Measurements from ENCODE around the gene NEDD4L. TPM values are rescaled to one million over a fixed set of nuclear protein-coding genes. Genes with fewer than 3 reads are reported as not detected.

The NEDD4L gene
- total RNA-seq, 2 experiments from 2014 or later: 3.2 to 3.3 TPM

GRCh38 chr18:58344861-58345463 lies 300.9 kb downstream of the NEDD4L start:
- Histone ChIP-seq H3K79me2 (ENCODE audit: insufficient read depth, low read depth, low read length) (no peaks in the 10 kb centered on the region), H3K9me2 (ENCODE audit: insufficient read depth, low read length) (no peaks in the 10 kb centered on the region), H4K20me1 (ENCODE audit: insufficient read depth, low read length) (no peaks in the 10 kb centered on the region), H3K27ac (ENCODE audit: low read depth, low read length, poor library complexity, severe bottlenecking) (no peak overlapping the region), H3K4me2 (ENCODE audit: low read length) (no peak overlapping the region), H3K9me3 (ENCODE audit: low read length) (no peaks in the 10 kb centered on the region), H3K4me1 (ENCODE audit: insufficient read depth, low read length, poor library complexity, severe bottlenecking) (no peaks in the 10 kb centered on the region), H3K36me3 (ENCODE audit: insufficient read depth, low read length) (no peaks in the 10 kb centered on the region), H3K4me3 (ENCODE audit: low read depth, low read length, poor library complexity, severe bottlenecking) (no peak overlapping the region), H2AFZ (ENCODE audit: low read length) (no peak overlapping the region)
- no peak for TF ChIP-seq CTCF (conservative IDR thresholded peaks at IDR 0.05; ENCODE audit: low read length)
- TF ChIP-seq EZH2phosphoT487 (IDR thresholded peaks at IDR 0.05; ENCODE audit: borderline replicate concordance, low read depth, low read length): no peak
- ChIA-PET CTCF (ENCODE audit: unreplicated experiment) (no interaction called here), POLR2A (interaction anchor here (0.6 kb wide), 1 partner anchor 17 kb away, joined by 3 read pairs; no protein-coding TSS in a partner anchor)
- intact Hi-C loops (cut with micrococcal nuclease; ENCODE audit: unreplicated experiment): no loop called here
- BruUV-seq (replicated peaks): no TSS peak
- no peak for DNase-seq (ENCODE audit: low spot score)

- POLR2A ChIA-PET: no interaction called here
- no peak for DNase-seq (ENCODE audit: low spot score)
- CTCF ChIA-PET (ENCODE audit: unreplicated experiment): no interaction called here
- intact Hi-C loops (cut with micrococcal nuclease; ENCODE audit: unreplicated experiment): no loop called here
- Histone ChIP-seq H2AFZ (ENCODE audit: low read length) (no peak overlapping the region), H3K36me3 (ENCODE audit: insufficient read depth, low read length) (no peaks in the 10 kb centered on the region), H3K9me2 (ENCODE audit: insufficient read depth, low read length) (no peaks in the 10 kb centered on the region), H3K9me3 (ENCODE audit: low read length) (no peaks in the 10 kb centered on the region), H4K20me1 (ENCODE audit: insufficient read depth, low read length) (no peaks in the 10 kb centered on the region), H3K4me3 (ENCODE audit: low read depth, low read length, poor library complexity, severe bottlenecking) (no peak overlapping the region), H3K4me2 (ENCODE audit: low read length) (no peak overlapping the region), H3K4me1 (ENCODE audit: insufficient read depth, low read length, poor library complexity, severe bottlenecking) (no peaks in the 10 kb centered on the region), H3K79me2 (ENCODE audit: insufficient read depth, low read depth, low read length) (no peaks in the 10 kb centered on the region), H3K27ac (ENCODE audit: low read depth, low read length, poor library complexity, severe bottlenecking) (no peak overlapping the region)
- TF ChIP-seq CTCF (conservative IDR thresholded peaks at IDR 0.05; ENCODE audit: low read length) (no peak), EZH2phosphoT487 (IDR thresholded peaks at IDR 0.05; ENCODE audit: borderline replicate concordance, low read depth, low read length) (no peak)
- BruUV-seq (replicated peaks): no TSS peak
Measured at GRCh38 chr18:58345875-58346274, 301.8 kb downstream of the NEDD4L start.

- intact Hi-C loops (cut with micrococcal nuclease; ENCODE audit: unreplicated experiment): no loop called here
- BruUV-seq (replicated peaks): no TSS peak
- Histone ChIP-seq H2AFZ (ENCODE audit: low read length) (no peak overlapping the region), H4K20me1 (ENCODE audit: insufficient read depth, low read length) (no peaks in the 10 kb centered on the region), H3K36me3 (ENCODE audit: insufficient read depth, low read length) (no peaks in the 10 kb centered on the region), H3K9me2 (ENCODE audit: insufficient read depth, low read length) (no peaks in the 10 kb centered on the region), H3K4me3 (ENCODE audit: low read depth, low read length, poor library complexity, severe bottlenecking) (no peak overlapping the region), H3K79me2 (ENCODE audit: insufficient read depth, low read depth, low read length) (no peaks in the 10 kb centered on the region), H3K9me3 (ENCODE audit: low read length) (no peaks in the 10 kb centered on the region), H3K4me1 (ENCODE audit: insufficient read depth, low read length, poor library complexity, severe bottlenecking) (no peaks in the 10 kb centered on the region), H3K4me2 (ENCODE audit: low read length) (no peak overlapping the region), H3K27ac (ENCODE audit: low read depth, low read length, poor library complexity, severe bottlenecking) (no peak overlapping the region)
- TF ChIP-seq EZH2phosphoT487 (IDR thresholded peaks at IDR 0.05; ENCODE audit: borderline replicate concordance, low read depth, low read length) (no peak), CTCF (conservative IDR thresholded peaks at IDR 0.05; ENCODE audit: low read length) (no peak)
- CTCF ChIA-PET (ENCODE audit: unreplicated experiment): no interaction called here
- DNase-seq (ENCODE audit: low spot score): no peak
- POLR2A ChIA-PET: interaction anchor here (0.5 to 1.3 kb wide), 3 partner anchors 9 to 514 kb away, joined by 3 read pairs; no protein-coding TSS in a partner anchor
Measured at GRCh38 chr18:58347135-58347534, 303.1 kb downstream of the NEDD4L start.

Data from OCI-LY7 (cell line).